NCI-H146 treated with DMSO at 0.1 percent for 48 hours (cell line): ENCODE measurements around the gene ZHX3.
A peak's percentile ranks its signal among the peaks of the same experiment; 100 is the strongest.

Experiments used
- DNase-seq: peaks from one replicate; lab custom pipeline; 2025; ENCODE audit not compliant: unreplicated experiment; lab: John Stamatoyannopoulos, UW

The ZHX3 gene

GRCh38 chr20:41173161-41173721 is 144.3 kb downstream of the ZHX3 start:
- DNase-seq = peak; percentile 52

- DNase-seq = no peak
These were observed 145.0 kb downstream of the ZHX3 start for GRCh38 chr20:41172296-41173140.

- no peak for DNase-seq
These were observed 145.7 kb downstream of the ZHX3 start for GRCh38 chr20:41171736-41172295.

- DNase-seq = no peak
These were observed 147.0 kb downstream of the ZHX3 start for GRCh38 chr20:41170386-41171105.

- no peak for DNase-seq
These were observed 147.7 kb downstream of the ZHX3 start for GRCh38 chr20:41169791-41170351.

- DNase-seq = no peak
These were observed 148.3 kb downstream of the ZHX3 start for GRCh38 chr20:41169162-41169690.

GRCh38 chr20:41168281-41169161 is 149.0 kb downstream of the ZHX3 start:
- no peak for DNase-seq

GRCh38 chr20:41167481-41168253 is 149.9 kb downstream of the ZHX3 start:
- DNase-seq = no peak

- DNase-seq = no peak
These were observed 150.4 kb downstream of the ZHX3 start for GRCh38 chr20:41167118-41167470.

GRCh38 chr20:41166201-41167117 is 151.1 kb downstream of the ZHX3 start:
- no peak for DNase-seq

GRCh38 chr20:41165001-41165882 is 152.3 kb downstream of the ZHX3 start:
- no peak for DNase-seq

- no peak for DNase-seq
These were observed 153.7 kb downstream of the ZHX3 start for GRCh38 chr20:41163821-41164220.

- DNase-seq = no peak
These were observed 155.1 kb downstream of the ZHX3 start for GRCh38 chr20:41162396-41162795.

GRCh38 chr20:41161886-41162285 is 155.6 kb downstream of the ZHX3 start:
- DNase-seq = no peak

- no peak for DNase-seq
These were observed 156.8 kb downstream of the ZHX3 start for GRCh38 chr20:41160686-41161085.

- no peak for DNase-seq
These were observed 158.0 kb downstream of the ZHX3 start for GRCh38 chr20:41159547-41159946.

GRCh38 chr20:41158082-41158625 is 159.4 kb downstream of the ZHX3 start:
- DNase-seq = no peak
